ENCODE data around the gene TTC13.

DNA sequence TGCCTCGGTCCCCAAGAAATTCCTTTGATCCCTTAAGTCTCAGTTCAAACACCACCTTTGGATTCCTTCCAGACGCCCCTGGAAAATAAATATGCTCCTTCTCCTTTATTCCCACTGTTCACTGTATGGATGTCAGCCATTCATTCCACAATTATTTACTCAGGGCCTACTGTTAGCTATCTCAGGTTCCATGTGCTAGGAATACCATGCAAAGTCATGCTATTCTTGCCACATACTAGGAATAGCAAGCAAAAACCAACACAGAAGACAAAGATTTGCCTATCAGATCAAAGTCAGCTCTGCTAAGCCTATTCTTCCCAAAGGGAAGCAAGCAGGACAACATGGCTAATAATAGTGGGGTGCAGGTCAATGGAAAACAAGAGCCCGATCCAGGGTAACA, 29.8 kb downstream of the TTC13 start:
- TF ChIP-seq, protein P1, sequence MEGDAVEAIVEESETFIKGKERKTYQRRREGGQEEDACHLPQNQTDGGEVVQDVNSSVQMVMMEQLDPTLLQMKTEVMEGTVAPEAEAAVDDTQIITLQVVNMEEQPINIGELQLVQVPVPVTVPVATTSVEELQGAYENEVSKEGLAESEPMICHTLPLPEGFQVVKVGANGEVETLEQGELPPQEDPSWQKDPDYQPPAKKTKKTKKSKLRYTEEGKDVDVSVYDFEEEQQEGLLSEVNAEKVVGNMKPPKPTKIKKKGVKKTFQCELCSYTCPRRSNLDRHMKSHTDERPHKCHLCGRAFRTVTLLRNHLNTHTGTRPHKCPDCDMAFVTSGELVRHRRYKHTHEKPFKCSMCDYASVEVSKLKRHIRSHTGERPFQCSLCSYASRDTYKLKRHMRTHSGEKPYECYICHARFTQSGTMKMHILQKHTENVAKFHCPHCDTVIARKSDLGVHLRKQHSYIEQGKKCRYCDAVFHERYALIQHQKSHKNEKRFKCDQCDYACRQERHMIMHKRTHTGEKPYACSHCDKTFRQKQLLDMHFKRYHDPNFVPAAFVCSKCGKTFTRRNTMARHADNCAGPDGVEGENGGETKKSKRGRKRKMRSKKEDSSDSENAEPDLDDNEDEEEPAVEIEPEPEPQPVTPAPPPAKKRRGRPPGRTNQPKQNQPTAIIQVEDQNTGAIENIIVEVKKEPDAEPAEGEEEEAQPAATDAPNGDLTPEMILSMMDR (IDR thresholded peaks at IDR 0.05), result no peak
- no peak for TF ChIP-seq EP300 (IDR thresholded peaks at IDR 0.05)

All from tibial nerve (tissue), 4 donors.